Keratinocyte (primary cell): ENCODE results near the gene ANKRD44. TPM values are rescaled to one million over a fixed set of nuclear protein-coding genes. Genes with fewer than 3 reads are reported as not detected.
A peak's percentile ranks its signal among the peaks of the same experiment; 100 is the strongest.

Source experiments
- DNase-seq: peaks from one replicate; pipeline ENCODE4 v3.0.0-alpha.2; 2011; ENCODE audit warnings: low read depth, missing footprints, low spot score
- FAIRE-seq: peaks from 2 replicates; lab custom pipeline; 2011; peaks lifted over from hg19 to GRCh38; lab: Jason Lieb, UNC
- H2AFZ ChIP-seq: 2 replicates; pipeline ENCODE4 v1.6.0; 2012; ENCODE audit warnings: low read length, control low read depth, inconsistent platforms; ENCODE audit not compliant: control insufficient read depth
- H3K27ac ChIP-seq: 2 replicates; pipeline ENCODE4 v1.5.1; 2011; ENCODE audit warnings: low read length; ENCODE audit not compliant: control insufficient read depth, insufficient read depth
- H3K27me3 ChIP-seq: 3 replicates; pipeline ENCODE4 v1.6.0; 2011; ENCODE audit warnings: low read length; ENCODE audit not compliant: control insufficient read depth, insufficient read depth; ENCODE audit errors: extremely low read depth
- H3K36me3 ChIP-seq, 2 experiments: 2 replicates in 1 of 2; 3 replicates in 1 of 2; pipeline ENCODE4 v1.5.1; 2011; ENCODE audit warnings: low read length in 2 of 2, mild to moderate bottlenecking in 1 of 2; ENCODE audit not compliant: control insufficient read depth in 2 of 2, insufficient read depth in 2 of 2; ENCODE audit errors: extremely low read depth in 1 of 2
- H3K4me1 ChIP-seq: 3 replicates; pipeline ENCODE4 v1.5.1; 2011; ENCODE audit warnings: low read length; ENCODE audit not compliant: control insufficient read depth, insufficient read depth; ENCODE audit errors: extremely low read depth
- H3K4me2 ChIP-seq: 3 replicates; pipeline ENCODE4 v1.6.0; 2011; ENCODE audit warnings: low read depth, low read length; ENCODE audit not compliant: control insufficient read depth, insufficient read depth; ENCODE audit errors: extremely low read depth
- H3K4me3 ChIP-seq, 3 experiments: fragments of 200-600 bp in 1 of 3; sonication (generic) in 1 of 3; 2 replicates in 2 of 3; 3 replicates in 1 of 3; pipeline ENCODE4 v1.5.1; 2011 to 2016; ENCODE audit warnings: low read length in 3 of 3, mild to moderate bottlenecking in 3 of 3, control low read depth in 2 of 3, inconsistent platforms in 1 of 3, low read depth in 1 of 3, mixed read lengths in 1 of 3, mixed run types in 1 of 3, moderate library complexity in 1 of 3; ENCODE audit not compliant: control insufficient read depth in 2 of 3, insufficient read depth in 2 of 3; ENCODE audit errors: extremely low read depth in 1 of 3
- H3K79me2 ChIP-seq: 2 replicates; pipeline ENCODE4 v1.6.0; 2012; ENCODE audit warnings: low read length; ENCODE audit not compliant: control insufficient read depth, insufficient read depth
- H3K9ac ChIP-seq: 3 replicates; pipeline ENCODE4 v1.6.0; 2011; ENCODE audit warnings: low read length; ENCODE audit not compliant: control insufficient read depth, insufficient read depth; ENCODE audit errors: extremely low read depth
- H3K9me1 ChIP-seq: 3 replicates; pipeline ENCODE4 v1.6.0; 2011; ENCODE audit warnings: low read length; ENCODE audit not compliant: control insufficient read depth, insufficient read depth; ENCODE audit errors: extremely low read depth
- H3K9me3 ChIP-seq: 2 replicates; pipeline ENCODE4 v1.5.1; 2012; ENCODE audit warnings: low read depth, low read length; ENCODE audit not compliant: control insufficient read depth
- H4K20me1 ChIP-seq: 3 replicates; pipeline ENCODE4 v1.6.0; 2011; ENCODE audit warnings: low read length; ENCODE audit not compliant: control insufficient read depth, insufficient read depth; ENCODE audit errors: extremely low read depth
- EZH2 ChIP-seq: IDR thresholded peaks from one replicate; pipeline ENCODE4 v1.6.1; 2012; ENCODE audit warnings: inconsistent platforms, mild to moderate bottlenecking, low read length, moderate library complexity
- dilution Hi-C: fragments of 300-500 bp; cut with MboI; formaldehyde crosslinking; loops from one replicate; pipeline ENCODE4 v1.7.0; 2020; ENCODE audit warnings: low sequenced_read_pairs; ENCODE audit not compliant: extremely low pct_ligation_motif_present
- polyA plus RNA-seq, 5 experiments: library from polyadenylated mRNA; depleted of rRNA in 3 of 5; stranded (reverse) in 3 of 5; stranded (forward) in 1 of 5; unstranded in 1 of 5; fragments of >200 nt; gene quantifications; 1 replicate in 1 of 5; 2 replicates in 3 of 5; 3 replicates in 1 of 5; pipeline versions ENCODE4 v1.2.1 to v1.2.3, GENCODE V29; 2011 to 2012; ENCODE audit warnings: missing spikeins in 2 of 5, low read depth in 1 of 5, low replicate concordance in 1 of 5
- TF ChIP-seq, protein P1 (sequence below), 3 experiments: IDR thresholded peaks in 1 of 3; conservative IDR thresholded peaks in 1 of 3; optimal IDR thresholded peaks in 1 of 3; 2 replicates in 2 of 3; 3 replicates in 1 of 3; pipeline versions ENCODE3 to v1.5.1; 2011; ENCODE audit warnings: low read length in 3 of 3, mild to moderate bottlenecking in 3 of 3, moderate library complexity in 2 of 3, control low read depth in 1 of 3, inconsistent platforms in 1 of 3; ENCODE audit not compliant: insufficient read depth in 2 of 3; ENCODE audit errors: extremely low read depth in 1 of 3

ANKRD44 gene
- polyA plus RNA-seq, 1 donor (not counting 4 experiments of a cell fraction or from before 2014, with no cell fraction given), result 0.35 TPM

DNA sequence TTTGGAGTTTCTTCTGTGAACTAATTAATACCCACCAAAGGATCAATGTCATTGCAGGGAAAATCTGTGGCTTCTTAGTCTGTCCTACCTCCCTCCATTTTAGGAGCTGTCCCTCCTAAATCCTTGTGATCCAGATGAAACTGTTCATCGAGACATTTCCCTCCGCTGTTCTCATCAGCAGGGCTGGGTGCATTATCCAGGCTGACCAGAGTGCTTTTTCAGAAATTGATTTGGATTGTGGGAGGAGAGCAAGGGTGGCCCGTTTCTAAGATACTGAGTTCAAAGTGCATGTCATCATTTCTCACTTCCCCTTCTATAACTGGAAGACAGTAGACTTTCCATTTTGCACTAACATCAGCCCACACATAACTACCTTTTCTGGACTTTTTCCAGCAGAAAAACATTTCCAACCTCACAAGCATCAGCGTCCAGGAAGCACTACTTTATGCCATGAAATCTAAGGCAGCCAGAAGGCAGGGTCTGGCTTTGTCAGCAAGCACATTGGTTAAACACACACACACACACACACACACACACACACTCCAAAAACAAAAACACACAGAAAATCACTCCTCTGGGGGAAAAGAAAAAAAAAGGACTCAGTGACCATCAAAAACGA, 94.1 kb downstream of the ANKRD44 start:
- Histone ChIP-seq H3K9ac (no peak overlapping the region), H4K20me1 (no peaks in the 10 kb centered on the region), H3K4me2 (no peak overlapping the region), H3K9me1 (no peaks in the 10 kb centered on the region), H3K27ac (no peak overlapping the region), H3K27me3 (no peaks in the 10 kb centered on the region), H3K4me1 (peaks cover 5% of the 10 kb centered on the region), H3K4me3 (no peak overlapping the region), H3K36me3 (no peaks in the 10 kb centered on the region), H2AFZ (no peak overlapping the region), H3K9me3 (no peaks in the 10 kb centered on the region), H3K79me2 (no peaks in the 10 kb centered on the region)
- DNase-seq (no peak), FAIRE-seq (no peak)
- dilution Hi-C loops, result no loop called here
- TF ChIP-seq, protein P1, sequence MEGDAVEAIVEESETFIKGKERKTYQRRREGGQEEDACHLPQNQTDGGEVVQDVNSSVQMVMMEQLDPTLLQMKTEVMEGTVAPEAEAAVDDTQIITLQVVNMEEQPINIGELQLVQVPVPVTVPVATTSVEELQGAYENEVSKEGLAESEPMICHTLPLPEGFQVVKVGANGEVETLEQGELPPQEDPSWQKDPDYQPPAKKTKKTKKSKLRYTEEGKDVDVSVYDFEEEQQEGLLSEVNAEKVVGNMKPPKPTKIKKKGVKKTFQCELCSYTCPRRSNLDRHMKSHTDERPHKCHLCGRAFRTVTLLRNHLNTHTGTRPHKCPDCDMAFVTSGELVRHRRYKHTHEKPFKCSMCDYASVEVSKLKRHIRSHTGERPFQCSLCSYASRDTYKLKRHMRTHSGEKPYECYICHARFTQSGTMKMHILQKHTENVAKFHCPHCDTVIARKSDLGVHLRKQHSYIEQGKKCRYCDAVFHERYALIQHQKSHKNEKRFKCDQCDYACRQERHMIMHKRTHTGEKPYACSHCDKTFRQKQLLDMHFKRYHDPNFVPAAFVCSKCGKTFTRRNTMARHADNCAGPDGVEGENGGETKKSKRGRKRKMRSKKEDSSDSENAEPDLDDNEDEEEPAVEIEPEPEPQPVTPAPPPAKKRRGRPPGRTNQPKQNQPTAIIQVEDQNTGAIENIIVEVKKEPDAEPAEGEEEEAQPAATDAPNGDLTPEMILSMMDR (optimal IDR thresholded peaks at IDR 0.05 in 1 of 3, IDR thresholded peaks at IDR 0.05 in 1 of 3, conservative IDR thresholded peaks at IDR 0.05 in 1 of 3; ENCODE audit: extremely low read depth in 1 of 3, insufficient read depth in 2 of 3, low read length in 3 of 3), result no peak

DNA sequence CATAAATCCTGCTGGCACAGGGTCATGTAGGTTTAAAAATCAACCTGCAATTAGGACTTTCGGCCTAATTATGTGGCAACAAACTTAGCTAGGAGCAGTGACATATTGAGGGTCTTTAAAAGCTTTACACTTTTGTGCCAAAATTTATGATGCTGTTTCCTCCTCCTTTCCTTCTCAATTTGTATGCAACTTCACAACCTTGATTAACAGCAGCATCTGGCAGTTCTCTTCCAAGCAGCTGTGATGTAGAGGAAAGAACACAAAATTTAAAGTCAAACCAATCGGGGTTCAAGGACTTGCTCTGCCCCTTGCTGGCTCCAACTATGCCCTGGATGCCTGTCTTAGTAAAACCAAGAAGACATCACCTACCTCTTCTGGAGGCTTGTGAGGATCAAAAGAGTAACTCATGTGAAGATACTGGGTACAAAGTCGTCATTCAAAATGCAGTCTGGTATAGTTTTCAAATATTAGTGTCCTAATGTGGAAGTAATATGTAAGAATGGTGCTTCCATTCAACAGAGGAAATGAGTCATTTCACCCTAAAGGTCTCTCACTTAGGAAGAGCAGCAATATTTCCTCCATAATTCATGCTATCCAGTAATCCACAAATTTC, 94.7 kb downstream of the ANKRD44 start:
- H3K27me3 ChIP-seq, result no peaks in the 10 kb centered on the region
- no peaks in the 10 kb centered on the region for H3K9me1 ChIP-seq
- H3K9me3 ChIP-seq, result no peaks in the 10 kb centered on the region
- FAIRE-seq (peak; percentile 61), DNase-seq (no peak)
- dilution Hi-C loops, result no loop called here
- H2AFZ ChIP-seq, result no peak overlapping the region
- H3K4me3 ChIP-seq, result no peak overlapping the region
- no peak overlapping the region for H3K9ac ChIP-seq
- H3K27ac ChIP-seq, result no peak overlapping the region
- no peaks in the 10 kb centered on the region for H3K36me3 ChIP-seq
- no peak overlapping the region for H3K4me2 ChIP-seq
- no peaks in the 10 kb centered on the region for H3K79me2 ChIP-seq
- H4K20me1 ChIP-seq, result no peaks in the 10 kb centered on the region
- H3K4me1 ChIP-seq, result peaks cover 5% of the 10 kb centered on the region
- TF ChIP-seq, protein P1 (optimal IDR thresholded peaks at IDR 0.05 in 1 of 3, IDR thresholded peaks at IDR 0.05 in 1 of 3, conservative IDR thresholded peaks at IDR 0.05 in 1 of 3; ENCODE audit: extremely low read depth in 1 of 3, insufficient read depth in 2 of 3, low read length in 3 of 3), result no peak
- no peak for TF ChIP-seq EZH2
